Chondrocyte (in vitro differentiated cells): ENCODE data around the gene PDE4D. TPM values are rescaled to one million over a fixed set of nuclear protein-coding genes. Genes with fewer than 3 reads are reported as not detected.

Source experiments
- DNase-seq: peaks from one replicate; pipeline ENCODE4 v3.0.0; 2021; ENCODE audit warnings: mixed read lengths, low spot score
- H3K27ac Mint-ChIP-seq: one replicate; pipeline ENCODE4 v1.8.0; 2021; ENCODE audit warnings: mild to moderate bottlenecking, moderate library complexity, mixed read lengths; ENCODE audit not compliant: unreplicated experiment
- H3K27me3 Mint-ChIP-seq: 2 replicates; pipeline ENCODE4 v1.8.0; 2021; ENCODE audit warnings: low read depth, mixed read lengths
- H3K36me3 Mint-ChIP-seq: 2 replicates; pipeline ENCODE4 v1.8.0; 2021; ENCODE audit warnings: low read depth, mixed read lengths
- H3K4me1 Mint-ChIP-seq: 2 replicates; pipeline ENCODE4 v1.8.0; 2021; ENCODE audit warnings: low read depth, mild to moderate bottlenecking, mixed read lengths
- H3K4me3 Mint-ChIP-seq: one replicate; pipeline ENCODE4 v1.8.0; 2021; ENCODE audit warnings: mild to moderate bottlenecking, moderate library complexity, mixed read lengths; ENCODE audit not compliant: unreplicated experiment
- H3K9me3 Mint-ChIP-seq: 2 replicates; pipeline ENCODE4 v1.8.0; 2021; ENCODE audit warnings: low read depth, mixed read lengths
- total RNA-seq: library from RNA; stranded (reverse); gene quantifications from 3 replicates; pipeline ENCODE4 v1.2.1, GENCODE V29; 2021
- TF ChIP-seq, protein P1 (sequence below): fragments of 200-600 bp; sonication (generic); IDR thresholded peaks from 2 replicates; pipeline ENCODE4 v1.5.0; 2021; ENCODE audit warnings: antibody characterized with exemption, mild to moderate bottlenecking, moderate library complexity

The PDE4D gene
- total RNA-seq, 1 donor from 2014 or later: 21.1 TPM

DNA sequence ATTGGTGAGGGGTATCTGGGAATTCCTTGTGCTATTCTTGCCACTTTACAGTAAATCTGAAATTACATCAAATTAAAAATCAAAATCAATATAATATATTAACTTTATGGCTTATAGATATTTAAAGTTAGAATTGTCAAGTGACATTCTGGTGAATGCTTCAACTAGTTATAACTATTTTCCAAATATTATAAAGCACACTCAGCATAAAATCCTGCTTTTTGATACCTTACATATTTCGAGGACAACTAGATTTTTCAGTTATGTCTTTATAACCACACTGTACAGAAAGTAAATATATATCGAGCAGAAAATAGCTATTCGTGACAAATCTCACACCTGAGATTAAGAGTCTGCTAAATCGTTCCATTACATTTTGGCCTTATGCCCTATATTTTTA lies 210.2 kb downstream of the PDE4D start:
- DNase-seq: no peak
- H3K4me1 Mint-ChIP-seq: peaks cover 14% of the 10 kb centered on the region
- no peaks in the 10 kb centered on the region for H3K27me3 Mint-ChIP-seq
- H3K9me3 Mint-ChIP-seq: peaks cover 3% of the 10 kb centered on the region
- TF ChIP-seq, protein P1, sequence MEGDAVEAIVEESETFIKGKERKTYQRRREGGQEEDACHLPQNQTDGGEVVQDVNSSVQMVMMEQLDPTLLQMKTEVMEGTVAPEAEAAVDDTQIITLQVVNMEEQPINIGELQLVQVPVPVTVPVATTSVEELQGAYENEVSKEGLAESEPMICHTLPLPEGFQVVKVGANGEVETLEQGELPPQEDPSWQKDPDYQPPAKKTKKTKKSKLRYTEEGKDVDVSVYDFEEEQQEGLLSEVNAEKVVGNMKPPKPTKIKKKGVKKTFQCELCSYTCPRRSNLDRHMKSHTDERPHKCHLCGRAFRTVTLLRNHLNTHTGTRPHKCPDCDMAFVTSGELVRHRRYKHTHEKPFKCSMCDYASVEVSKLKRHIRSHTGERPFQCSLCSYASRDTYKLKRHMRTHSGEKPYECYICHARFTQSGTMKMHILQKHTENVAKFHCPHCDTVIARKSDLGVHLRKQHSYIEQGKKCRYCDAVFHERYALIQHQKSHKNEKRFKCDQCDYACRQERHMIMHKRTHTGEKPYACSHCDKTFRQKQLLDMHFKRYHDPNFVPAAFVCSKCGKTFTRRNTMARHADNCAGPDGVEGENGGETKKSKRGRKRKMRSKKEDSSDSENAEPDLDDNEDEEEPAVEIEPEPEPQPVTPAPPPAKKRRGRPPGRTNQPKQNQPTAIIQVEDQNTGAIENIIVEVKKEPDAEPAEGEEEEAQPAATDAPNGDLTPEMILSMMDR: no peak
- H3K27ac Mint-ChIP-seq: no peak overlapping the region
- H3K4me3 Mint-ChIP-seq: no peak overlapping the region
- no peaks in the 10 kb centered on the region for H3K36me3 Mint-ChIP-seq

DNA sequence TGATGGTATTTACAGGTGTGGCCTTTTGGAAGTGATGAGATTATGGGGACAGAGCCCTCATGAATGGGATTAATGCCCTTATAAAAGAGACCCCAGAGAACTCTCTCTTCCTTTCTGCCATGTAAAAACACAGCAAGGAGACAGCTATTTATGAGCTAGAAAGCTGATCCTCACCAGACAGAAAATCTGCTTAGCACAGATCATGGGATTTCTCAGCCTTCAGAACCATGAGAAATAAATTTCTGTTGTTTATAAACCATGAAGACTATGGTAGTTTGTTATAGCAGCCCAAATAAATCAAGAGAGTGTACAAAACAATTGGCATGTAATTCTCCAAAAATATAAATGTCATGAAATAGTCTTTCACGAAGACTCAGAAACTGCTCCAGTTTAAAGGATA lies 211.0 kb downstream of the PDE4D start:
- Mint-ChIP-seq H3K4me1 (peaks cover 14% of the 10 kb centered on the region), H3K27me3 (no peaks in the 10 kb centered on the region), H3K4me3 (no peak overlapping the region), H3K36me3 (no peaks in the 10 kb centered on the region), H3K9me3 (no peaks in the 10 kb centered on the region), H3K27ac (no peak overlapping the region)
- TF ChIP-seq, protein P1: no peak
- DNase-seq: no peak

DNA sequence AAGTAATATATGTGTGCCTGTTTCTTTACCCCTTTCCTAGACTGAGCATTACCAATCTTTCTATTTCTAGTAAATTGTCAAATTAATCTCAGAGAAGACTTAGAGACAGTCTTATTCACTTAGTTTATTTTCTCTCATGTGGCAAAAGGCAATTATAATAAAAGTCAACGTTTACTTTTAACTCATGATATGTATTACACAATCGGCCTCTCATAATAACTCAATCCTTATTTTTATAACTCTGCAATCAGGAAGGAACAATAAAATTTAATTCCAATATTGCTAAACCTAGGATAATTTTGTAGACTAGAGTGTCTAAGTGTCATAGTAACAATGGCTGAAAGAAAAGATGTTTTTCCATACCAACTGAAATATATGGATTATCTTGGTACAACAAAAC lies 214.6 kb downstream of the PDE4D start:
- Mint-ChIP-seq H3K9me3 (no peaks in the 10 kb centered on the region), H3K36me3 (no peaks in the 10 kb centered on the region), H3K27ac (no peak overlapping the region), H3K4me1 (no peaks in the 10 kb centered on the region), H3K4me3 (no peak overlapping the region), H3K27me3 (no peaks in the 10 kb centered on the region)
- TF ChIP-seq, protein P1: no peak
- no peak for DNase-seq

DNA sequence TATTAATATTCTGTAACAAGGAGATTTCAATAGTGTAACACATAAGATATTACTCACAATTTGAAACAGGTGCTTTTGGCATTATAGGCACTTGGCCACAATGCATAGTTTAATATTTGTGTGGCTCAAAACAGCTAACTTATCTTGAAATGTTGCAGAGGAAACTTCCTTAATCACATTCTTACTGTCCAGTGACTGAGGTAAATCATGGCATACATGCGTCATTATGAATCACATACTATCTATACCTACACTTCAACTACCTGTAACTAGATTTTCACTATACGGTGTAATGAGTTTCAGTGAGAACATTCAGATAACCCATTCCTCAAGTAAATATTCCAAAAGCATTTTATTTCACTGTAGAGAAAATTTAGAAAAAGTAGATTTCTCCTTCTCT lies 218.8 kb downstream of the PDE4D start:
- Mint-ChIP-seq H3K4me3 (no peak overlapping the region), H3K36me3 (no peaks in the 10 kb centered on the region), H3K27me3 (no peaks in the 10 kb centered on the region), H3K27ac (no peak overlapping the region), H3K4me1 (peaks cover 8% of the 10 kb centered on the region), H3K9me3 (no peaks in the 10 kb centered on the region)
- no peak for DNase-seq
- TF ChIP-seq, protein P1: no peak

DNA sequence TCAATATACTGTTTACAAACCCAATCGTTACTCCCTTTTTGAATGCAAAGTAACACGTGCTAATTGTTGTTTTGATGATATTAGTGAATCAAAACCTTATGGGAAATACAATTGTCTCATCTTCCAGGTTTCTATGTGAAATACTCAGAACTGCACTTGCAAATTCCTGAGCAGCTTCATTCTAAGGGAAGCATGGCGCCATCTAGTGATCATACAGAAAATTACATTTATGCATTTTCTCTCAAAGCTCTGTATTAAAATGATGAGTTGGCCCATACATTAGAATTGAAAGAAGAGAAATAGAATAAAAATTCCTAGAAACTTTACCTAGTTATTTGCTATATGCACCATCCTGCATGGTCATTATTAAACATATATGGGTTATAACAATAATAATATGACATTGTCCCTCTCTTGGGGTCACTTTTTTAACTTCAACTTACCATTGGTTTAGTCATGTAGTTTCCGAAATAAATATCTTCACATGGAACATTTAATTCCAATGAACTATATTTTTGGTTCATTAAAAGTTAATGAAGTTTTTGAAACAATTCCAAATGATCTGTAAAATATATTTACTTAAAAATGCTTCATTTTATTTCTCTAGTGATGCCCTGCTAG lies 220.0 kb downstream of the PDE4D start:
- Mint-ChIP-seq H3K9me3 (no peaks in the 10 kb centered on the region), H3K4me1 (peaks cover 8% of the 10 kb centered on the region), H3K27ac (no peak overlapping the region), H3K4me3 (no peak overlapping the region), H3K27me3 (no peaks in the 10 kb centered on the region), H3K36me3 (no peaks in the 10 kb centered on the region)
- DNase-seq: no peak
- TF ChIP-seq, protein P1: peak; percentile 94
